K562 (cell line): Measurements from ENCODE around the gene RFX7. TPM values are rescaled to one million over a fixed set of nuclear protein-coding genes. Genes with fewer than 3 reads are reported as not detected.
A peak's percentile ranks its signal among the peaks of the same experiment; 100 is the strongest.

Source experiments
- ATAC-seq: fragments of 200-7000 bp; cut with Tn5 transposase; 3 replicates; pipeline ENCODE4 v1.9.1; 2020; ENCODE audit warnings: moderate library complexity
- BruUV-seq: library from RNA; stranded (reverse); fragments of 400-500 nt; replicated peaks from 2 replicates; lab custom pipeline; 2021; lab: Mats Ljungman, UMichigan
- CTCF ChIA-PET: fragments of 300-600 bp; formaldehyde crosslinking; extraction: SDS; loops from one replicate; lab custom pipeline; 2021; ENCODE audit warnings: low intra/inter-chr PET ratio; lab: Yijun Ruan, JAX
- POLR2A ChIA-PET: fragments of 300-600, 350-650 bp; sonication (Branson Sonifier 250); formaldehyde crosslinking; extraction: SDS; loops from one replicate; lab custom pipeline; 2021; ENCODE audit warnings: antibody characterized with exemption, inconsistent platforms; lab: Yijun Ruan, JAX
- DNase-seq, 4 experiments: peaks; one replicate each; pipeline versions ENCODE4 v3.0.0 to v3.0.0-alpha.2; 2011 to 2018; ENCODE audit warnings: low spot score in 3 of 4, mixed read lengths in 3 of 4; ENCODE audit errors: extremely low read depth in 1 of 4
- FAIRE-seq: peaks from 2 replicates; lab custom pipeline; 2011; peaks lifted over from hg19 to GRCh38; lab: Jason Lieb, UNC
- H2AFZ ChIP-seq: 2 replicates; pipeline ENCODE4 v1.6.0; 2011; ENCODE audit warnings: low read depth, low read length, control low read depth, inconsistent platforms
- H3K27ac ChIP-seq: fragments of 200-600 bp; 3 replicates; pipeline ENCODE4 v1.8.0; 2011; ENCODE audit warnings: low read depth, mild to moderate bottlenecking, control low read depth, inconsistent platforms, low read length, moderate library complexity, mixed read lengths; ENCODE audit errors: extremely low read depth
- H3K27me3 ChIP-seq, 2 experiments: fragments of 300-600 bp in 1 of 2; 2 replicates in 1 of 2; 3 replicates in 1 of 2; pipeline versions ENCODE4 v1.6.0 to v1.8.0; 2011; ENCODE audit warnings: inconsistent platforms in 2 of 2, low read length in 2 of 2, mild to moderate bottlenecking in 1 of 2, mixed read lengths in 1 of 2, moderate library complexity in 1 of 2; ENCODE audit not compliant: control insufficient read depth in 2 of 2, insufficient read depth in 2 of 2
- H3K36me3 ChIP-seq: fragments of 300-600 bp; 3 replicates; pipeline ENCODE4 v1.8.0; 2011; ENCODE audit warnings: mild to moderate bottlenecking, low read length, inconsistent platforms; ENCODE audit not compliant: control insufficient read depth, insufficient read depth
- H3K4me1 ChIP-seq, 2 experiments: fragments of 200-600 bp in 1 of 2; replicated peaks in 1 of 2; 2 replicates in 1 of 2; 3 replicates in 1 of 2; pipeline versions ENCODE4 v1.5.1 to v1.8.0; 2011; ENCODE audit warnings: inconsistent platforms in 2 of 2, low read length in 2 of 2, mild to moderate bottlenecking in 1 of 2, mixed read lengths in 1 of 2, moderate library complexity in 1 of 2; ENCODE audit not compliant: control insufficient read depth in 2 of 2, insufficient read depth in 2 of 2
- H3K4me2 ChIP-seq: 2 replicates; pipeline ENCODE4 v1.6.1; 2011; ENCODE audit warnings: low read length, control low read depth, inconsistent platforms, mixed read lengths; ENCODE audit not compliant: insufficient read depth
- H3K4me3 ChIP-seq: fragments of 200-600 bp; sonication (generic), shearing (Covaris generic); 2 replicates; pipeline ENCODE4 v1.5.1; 2016; ENCODE audit warnings: control low read depth, inconsistent platforms
- H3K79me2 ChIP-seq: fragments of 200-600 bp; 3 replicates; pipeline ENCODE4 v1.8.0; 2011; ENCODE audit warnings: low read length, inconsistent platforms; ENCODE audit not compliant: control insufficient read depth, insufficient read depth
- H3K9ac ChIP-seq, 2 experiments: 2 replicates each; pipeline versions ENCODE4 v1.6.0 to v1.6.1; 2011; ENCODE audit warnings: low read depth in 2 of 2, low read length in 2 of 2, control low read depth in 1 of 2, inconsistent platforms in 1 of 2, mild to moderate bottlenecking in 1 of 2, mixed read lengths in 1 of 2; ENCODE audit not compliant: insufficient read depth in 1 of 2
- H3K9me1 ChIP-seq: one replicate; pipeline ENCODE4 v1.6.0; 2011; ENCODE audit warnings: inconsistent platforms, mild to moderate bottlenecking, low read length, moderate library complexity; ENCODE audit not compliant: control insufficient read depth, insufficient read depth
- H3K9me3 ChIP-seq: replicated peaks from 2 replicates; pipeline ENCODE4 v1.5.1; 2011; ENCODE audit warnings: low read depth, low read length, inconsistent platforms; ENCODE audit not compliant: control insufficient read depth, insufficient read depth
- H4K20me1 ChIP-seq: replicated peaks from 2 replicates; pipeline ENCODE4 v1.6.1; 2011; ENCODE audit warnings: low read length, inconsistent platforms, mixed read lengths; ENCODE audit not compliant: control insufficient read depth, insufficient read depth
- CEBPG ChIP-seq, 3 experiments: fragments of 200-800 bp in 1 of 3; sonication (Bioruptor generic) in 1 of 3; sonication (generic) in 1 of 3; formaldehyde crosslinking in 1 of 3; IDR thresholded peaks in 2 of 3; conservative IDR thresholded peaks in 1 of 3; 2 replicates each; pipeline versions ENCODE4 v1.6.1 to v1.8.0; 2016 to 2022; ENCODE audit warnings: missing compliant biosample characterization in 2 of 3, missing genetic modification characterization in 2 of 3, mild to moderate bottlenecking in 1 of 3, missing genetic modification reagents in 1 of 3
- CXXC5 ChIP-seq: fragments of 250-450 bp; sonication (Bioruptor Pico); IDR thresholded peaks from 2 replicates; pipeline ENCODE4 v1.8.0; 2022; ENCODE audit warnings: inconsistent platforms, mild to moderate bottlenecking, moderate library complexity
- FOXP1 ChIP-seq: sonication (generic); formaldehyde crosslinking; IDR thresholded peaks from 2 replicates; pipeline ENCODE4 v1.8.0; 2022; ENCODE audit warnings: mild to moderate bottlenecking, missing genetic modification reagents
- NEUROD1 ChIP-seq: fragments of 150-350 bp; IDR thresholded peaks from 2 replicates; pipeline ENCODE4 v1.6.1; 2014; ENCODE audit warnings: borderline replicate concordance, low read length, low read depth; ENCODE audit not compliant: partially characterized antibody
- NFIC ChIP-seq: fragments of 450-650 bp; IDR thresholded peaks from 2 replicates; pipeline ENCODE4 v1.6.1; 2017; ENCODE audit warnings: mild to moderate bottlenecking, inconsistent platforms
- ZNF174 ChIP-seq: fragments of 250-450 bp; sonication (Bioruptor Pico); IDR thresholded peaks from 2 replicates; pipeline ENCODE4 v1.4.0; 2020; ENCODE audit warnings: mild to moderate bottlenecking
- ZNF764 ChIP-seq: fragments of 250-450 bp; sonication (Bioruptor Pico); IDR thresholded peaks from 2 replicates; pipeline ENCODE4 v1.4.0; 2020; ENCODE audit warnings: low read depth, mild to moderate bottlenecking, moderate library complexity
- ZSCAN32 ChIP-seq: fragments of 450-650 bp; formaldehyde crosslinking; IDR thresholded peaks from 2 replicates; pipeline ENCODE4 v1.4.0; 2020; ENCODE audit warnings: mild to moderate bottlenecking, moderate library complexity
- in situ Hi-C: fragments of 300-500 bp; cut with MboI; formaldehyde crosslinking; loops from 4 replicates; pipeline ENCODE4 v1.15.0; 2018; ENCODE audit warnings: inconsistent platforms, mixed read lengths
- intact Hi-C: fragments of 100-400 bp; cut with micrococcal nuclease; formaldehyde crosslinking; loops from 2 replicates; pipeline ENCODE4 v1.14.2; 2022
- polyA plus RNA-seq, 8 experiments: library from polyadenylated mRNA; depleted of rRNA in 4 of 8; stranded (reverse) in 5 of 8; unstranded in 3 of 8; fragments of >200 nt; fragmentation: Nextera tagmentation in 2 of 8; fragmentation: Illumina TruSeq in 1 of 8; extraction: Ambion mirVana in 2 of 8; extraction: Trizol in 1 of 8; gene quantifications; 2 replicates each; pipeline versions ENCODE4 v1.2.1 to v1.2.3, GENCODE V29; 2011 to 2014; ENCODE audit warnings: inconsistent platforms in 1 of 8, missing spikeins in 1 of 8
- total RNA-seq, 7 experiments: library from RNA; depleted of rRNA in 6 of 7; stranded (reverse); fragments of >200 nt in 6 of 7; fragmentation: Illumina TruSeq in 2 of 7; extraction: Trizol in 2 of 7; gene quantifications; 2 replicates each; pipeline versions ENCODE4 v1.2.1 to v1.2.3, GENCODE V29; 2011 to 2021; ENCODE audit warnings: low replicate concordance in 1 of 7
- TF ChIP-seq, protein P1 (sequence below): sonication (generic); formaldehyde crosslinking; IDR thresholded peaks from 2 replicates; pipeline ENCODE4 v1.5.0; 2020; ENCODE audit warnings: missing genetic modification reagents
- TF ChIP-seq, protein P2 (sequence below): fragments of 200-600 bp; sonication (generic); IDR thresholded peaks from one replicate; pipeline ENCODE4 v1.6.1; 2012; ENCODE audit warnings: mild to moderate bottlenecking, low read depth, low read length, inconsistent platforms

RFX7 gene
- total and polyA plus RNA-seq, 9 of the 15 experiments (the other 6 are each of a cell fraction or from before 2014, with no cell fraction given) = 2.4 to 17.9 (median 6.3) TPM

- H3K4me2 ChIP-seq = no peak overlapping the region
- ATAC-seq = no peak
- H3K27ac ChIP-seq = no peak overlapping the region
- ChIA-PET POLR2A (interaction anchor here (0.7 kb wide), 1 partner anchor 16 kb away, joined by 3 read pairs; no protein-coding TSS in a partner anchor), CTCF (no interaction called here)
- no peak overlapping the region for H3K4me3 ChIP-seq
- no peaks in the 10 kb centered on the region for H3K9me3 ChIP-seq
- no peaks in the 10 kb centered on the region for H3K79me2 ChIP-seq
- no peaks in the 10 kb centered on the region for H3K9me1 ChIP-seq
- DNase-seq = no peak
- BruUV-seq = no TSS peak
- H4K20me1 ChIP-seq = no peaks in the 10 kb centered on the region
- peaks cover 7% of the 10 kb centered on the region for H3K36me3 ChIP-seq
- no peak overlapping the region for H2AFZ ChIP-seq
- no peak for FAIRE-seq
- in situ Hi-C loops = no loop called here
- no peak overlapping the region for H3K9ac ChIP-seq
- no peaks in the 10 kb centered on the region for H3K27me3 ChIP-seq
- intact Hi-C loops = loop anchor here (10.0 kb wide), 1 partner anchor 336 kb away; no protein-coding TSS in a partner anchor
- no peaks in the 10 kb centered on the region for H3K4me1 ChIP-seq
- TF ChIP-seq ZNF174 (CRISPR knock-in tag) (no peak), NFIC (no peak), NEUROD1 (no peak), ZSCAN32 (peak; percentile 65; the same call in 1 of the 2 replicates), FOXP1 (CRISPR knock-in tag) (no peak), CEBPG (CRISPR knock-in tag; IDR thresholded peaks at IDR 0.05) (no peak), CEBPG (tag; conservative IDR thresholded peaks at IDR 0.05 in 1 of 2, IDR thresholded peaks at IDR 0.05 in 1 of 2) (peak; percentile 47 to 88), CXXC5 (CRISPR knock-in tag) (no peak), ZNF764 (CRISPR knock-in tag) (no peak)
- TF ChIP-seq, protein P1, sequence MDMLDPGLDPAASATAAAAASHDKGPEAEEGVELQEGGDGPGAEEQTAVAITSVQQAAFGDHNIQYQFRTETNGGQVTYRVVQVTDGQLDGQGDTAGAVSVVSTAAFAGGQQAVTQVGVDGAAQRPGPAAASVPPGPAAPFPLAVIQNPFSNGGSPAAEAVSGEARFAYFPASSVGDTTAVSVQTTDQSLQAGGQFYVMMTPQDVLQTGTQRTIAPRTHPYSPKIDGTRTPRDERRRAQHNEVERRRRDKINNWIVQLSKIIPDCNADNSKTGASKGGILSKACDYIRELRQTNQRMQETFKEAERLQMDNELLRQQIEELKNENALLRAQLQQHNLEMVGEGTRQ = no peak
- TF ChIP-seq, protein P2, sequence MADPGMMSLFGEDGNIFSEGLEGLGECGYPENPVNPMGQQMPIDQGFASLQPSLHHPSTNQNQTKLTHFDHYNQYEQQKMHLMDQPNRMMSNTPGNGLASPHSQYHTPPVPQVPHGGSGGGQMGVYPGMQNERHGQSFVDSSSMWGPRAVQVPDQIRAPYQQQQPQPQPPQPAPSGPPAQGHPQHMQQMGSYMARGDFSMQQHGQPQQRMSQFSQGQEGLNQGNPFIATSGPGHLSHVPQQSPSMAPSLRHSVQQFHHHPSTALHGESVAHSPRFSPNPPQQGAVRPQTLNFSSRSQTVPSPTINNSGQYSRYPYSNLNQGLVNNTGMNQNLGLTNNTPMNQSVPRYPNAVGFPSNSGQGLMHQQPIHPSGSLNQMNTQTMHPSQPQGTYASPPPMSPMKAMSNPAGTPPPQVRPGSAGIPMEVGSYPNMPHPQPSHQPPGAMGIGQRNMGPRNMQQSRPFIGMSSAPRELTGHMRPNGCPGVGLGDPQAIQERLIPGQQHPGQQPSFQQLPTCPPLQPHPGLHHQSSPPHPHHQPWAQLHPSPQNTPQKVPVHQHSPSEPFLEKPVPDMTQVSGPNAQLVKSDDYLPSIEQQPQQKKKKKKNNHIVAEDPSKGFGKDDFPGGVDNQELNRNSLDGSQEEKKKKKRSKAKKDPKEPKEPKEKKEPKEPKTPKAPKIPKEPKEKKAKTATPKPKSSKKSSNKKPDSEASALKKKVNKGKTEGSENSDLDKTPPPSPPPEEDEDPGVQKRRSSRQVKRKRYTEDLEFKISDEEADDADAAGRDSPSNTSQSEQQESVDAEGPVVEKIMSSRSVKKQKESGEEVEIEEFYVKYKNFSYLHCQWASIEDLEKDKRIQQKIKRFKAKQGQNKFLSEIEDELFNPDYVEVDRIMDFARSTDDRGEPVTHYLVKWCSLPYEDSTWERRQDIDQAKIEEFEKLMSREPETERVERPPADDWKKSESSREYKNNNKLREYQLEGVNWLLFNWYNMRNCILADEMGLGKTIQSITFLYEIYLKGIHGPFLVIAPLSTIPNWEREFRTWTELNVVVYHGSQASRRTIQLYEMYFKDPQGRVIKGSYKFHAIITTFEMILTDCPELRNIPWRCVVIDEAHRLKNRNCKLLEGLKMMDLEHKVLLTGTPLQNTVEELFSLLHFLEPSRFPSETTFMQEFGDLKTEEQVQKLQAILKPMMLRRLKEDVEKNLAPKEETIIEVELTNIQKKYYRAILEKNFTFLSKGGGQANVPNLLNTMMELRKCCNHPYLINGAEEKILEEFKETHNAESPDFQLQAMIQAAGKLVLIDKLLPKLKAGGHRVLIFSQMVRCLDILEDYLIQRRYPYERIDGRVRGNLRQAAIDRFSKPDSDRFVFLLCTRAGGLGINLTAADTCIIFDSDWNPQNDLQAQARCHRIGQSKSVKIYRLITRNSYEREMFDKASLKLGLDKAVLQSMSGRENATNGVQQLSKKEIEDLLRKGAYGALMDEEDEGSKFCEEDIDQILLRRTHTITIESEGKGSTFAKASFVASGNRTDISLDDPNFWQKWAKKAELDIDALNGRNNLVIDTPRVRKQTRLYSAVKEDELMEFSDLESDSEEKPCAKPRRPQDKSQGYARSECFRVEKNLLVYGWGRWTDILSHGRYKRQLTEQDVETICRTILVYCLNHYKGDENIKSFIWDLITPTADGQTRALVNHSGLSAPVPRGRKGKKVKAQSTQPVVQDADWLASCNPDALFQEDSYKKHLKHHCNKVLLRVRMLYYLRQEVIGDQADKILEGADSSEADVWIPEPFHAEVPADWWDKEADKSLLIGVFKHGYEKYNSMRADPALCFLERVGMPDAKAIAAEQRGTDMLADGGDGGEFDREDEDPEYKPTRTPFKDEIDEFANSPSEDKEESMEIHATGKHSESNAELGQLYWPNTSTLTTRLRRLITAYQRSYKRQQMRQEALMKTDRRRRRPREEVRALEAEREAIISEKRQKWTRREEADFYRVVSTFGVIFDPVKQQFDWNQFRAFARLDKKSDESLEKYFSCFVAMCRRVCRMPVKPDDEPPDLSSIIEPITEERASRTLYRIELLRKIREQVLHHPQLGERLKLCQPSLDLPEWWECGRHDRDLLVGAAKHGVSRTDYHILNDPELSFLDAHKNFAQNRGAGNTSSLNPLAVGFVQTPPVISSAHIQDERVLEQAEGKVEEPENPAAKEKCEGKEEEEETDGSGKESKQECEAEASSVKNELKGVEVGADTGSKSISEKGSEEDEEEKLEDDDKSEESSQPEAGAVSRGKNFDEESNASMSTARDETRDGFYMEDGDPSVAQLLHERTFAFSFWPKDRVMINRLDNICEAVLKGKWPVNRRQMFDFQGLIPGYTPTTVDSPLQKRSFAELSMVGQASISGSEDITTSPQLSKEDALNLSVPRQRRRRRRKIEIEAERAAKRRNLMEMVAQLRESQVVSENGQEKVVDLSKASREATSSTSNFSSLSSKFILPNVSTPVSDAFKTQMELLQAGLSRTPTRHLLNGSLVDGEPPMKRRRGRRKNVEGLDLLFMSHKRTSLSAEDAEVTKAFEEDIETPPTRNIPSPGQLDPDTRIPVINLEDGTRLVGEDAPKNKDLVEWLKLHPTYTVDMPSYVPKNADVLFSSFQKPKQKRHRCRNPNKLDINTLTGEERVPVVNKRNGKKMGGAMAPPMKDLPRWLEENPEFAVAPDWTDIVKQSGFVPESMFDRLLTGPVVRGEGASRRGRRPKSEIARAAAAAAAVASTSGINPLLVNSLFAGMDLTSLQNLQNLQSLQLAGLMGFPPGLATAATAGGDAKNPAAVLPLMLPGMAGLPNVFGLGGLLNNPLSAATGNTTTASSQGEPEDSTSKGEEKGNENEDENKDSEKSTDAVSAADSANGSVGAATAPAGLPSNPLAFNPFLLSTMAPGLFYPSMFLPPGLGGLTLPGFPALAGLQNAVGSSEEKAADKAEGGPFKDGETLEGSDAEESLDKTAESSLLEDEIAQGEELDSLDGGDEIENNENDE = no peak
These were observed 155.3 kb downstream of the RFX7 start for GRCh38 chr15:56088389-56088788.
